Lung microvascular endothelial cell (primary cell): ENCODE results near the gene ITGB5. TPM values are rescaled to one million over a fixed set of nuclear protein-coding genes. Genes with fewer than 3 reads are reported as not detected.

Experiments used
- DNase-seq, 2 donors: peaks; one replicate each; pipeline versions ENCODE4 v3.0.0 to v3.0.0-alpha.2; 2010; ENCODE audit warnings: low read depth in 2 of 2
- total RNA-seq: library from RNA; depleted of rRNA; stranded (reverse); fragments of >200 nt; gene quantifications from 2 replicates; pipeline ENCODE4 v1.2.1, GENCODE V29; 2014

ITGB5 gene
- total RNA-seq, 1 donor from 2014 or later = 49.2 TPM

DNA sequence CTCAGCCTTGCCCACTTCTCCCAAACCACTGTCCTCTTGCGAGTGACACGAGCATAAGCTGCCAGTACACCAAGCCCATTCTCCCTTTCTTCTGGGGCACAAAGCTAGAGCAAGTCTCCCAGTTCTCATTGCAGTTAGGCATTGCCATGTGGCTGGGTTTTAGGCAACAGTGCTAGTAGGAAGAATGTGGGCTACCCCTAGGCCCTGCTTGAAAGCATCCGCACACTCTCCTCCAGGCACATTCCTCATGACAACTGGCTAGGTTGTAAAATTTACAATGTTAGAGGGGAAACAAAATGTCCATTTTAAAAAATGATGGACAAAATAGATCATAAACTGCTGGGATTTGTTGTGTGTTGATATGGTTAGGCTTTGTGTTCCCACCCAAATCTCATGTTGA, 19.7 kb downstream of the ITGB5 start:
- no peak for DNase-seq

DNA sequence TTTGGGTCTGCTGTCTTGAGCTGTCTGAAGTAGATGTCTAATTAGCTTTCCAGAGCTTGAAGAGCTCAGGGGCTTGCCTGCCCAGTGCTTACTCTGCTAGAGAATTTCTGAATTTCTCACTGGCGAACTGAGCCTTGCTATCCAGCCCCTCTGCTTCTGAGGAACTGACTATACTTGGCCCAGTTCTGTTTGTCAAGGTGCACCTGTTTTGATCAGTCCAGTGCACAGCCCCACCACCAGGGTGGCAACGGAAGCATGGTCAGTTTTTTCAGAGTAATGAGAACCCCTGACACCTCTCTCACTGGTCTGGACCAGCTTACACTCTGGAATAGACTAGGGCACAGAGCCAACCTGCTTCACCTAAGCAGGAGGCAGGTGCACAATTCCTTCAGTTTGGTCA, 25.2 kb downstream of the ITGB5 start:
- no peak for DNase-seq

DNA sequence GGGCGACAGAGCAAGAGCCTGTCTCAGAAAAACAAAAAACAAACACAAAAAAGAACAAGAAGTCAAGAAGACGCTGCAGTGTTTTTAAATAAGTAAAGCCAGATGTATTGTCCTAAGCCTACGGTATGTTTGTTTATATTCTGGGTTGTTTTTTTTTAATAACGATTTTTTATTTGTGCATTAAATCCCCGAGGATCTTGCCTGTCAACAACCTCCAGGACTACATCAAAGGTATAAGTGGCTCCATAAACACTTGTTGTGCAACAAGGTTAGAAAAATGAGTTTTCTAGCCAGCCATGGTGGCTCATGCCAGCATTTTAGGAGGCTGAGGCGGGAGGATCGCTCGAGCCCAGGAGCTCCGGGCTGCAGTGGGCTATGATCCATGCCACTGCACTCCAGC, 26.1 kb downstream of the ITGB5 start:
- no peak for DNase-seq

DNA sequence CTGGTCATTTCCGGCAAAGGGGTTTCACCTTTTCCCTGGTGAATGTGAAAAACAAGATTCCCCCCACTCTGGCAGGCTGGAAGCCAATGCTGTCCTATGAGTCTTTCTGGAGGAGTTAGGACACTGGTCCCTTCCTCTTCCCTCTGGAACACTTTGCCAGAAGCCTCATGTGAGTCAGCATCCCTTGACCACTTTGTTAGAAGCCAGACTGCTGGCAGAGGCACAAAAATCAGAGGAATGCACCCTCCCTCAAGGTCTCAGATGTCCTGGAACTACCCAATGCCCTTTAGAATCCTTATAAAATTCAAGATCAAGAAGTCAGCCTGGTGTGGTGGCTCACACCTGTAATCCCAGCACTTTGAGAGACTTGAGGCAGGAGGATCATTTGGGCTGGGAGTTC, 26.6 kb downstream of the ITGB5 start:
- DNase-seq = peak; percentile 61 to 96

DNA sequence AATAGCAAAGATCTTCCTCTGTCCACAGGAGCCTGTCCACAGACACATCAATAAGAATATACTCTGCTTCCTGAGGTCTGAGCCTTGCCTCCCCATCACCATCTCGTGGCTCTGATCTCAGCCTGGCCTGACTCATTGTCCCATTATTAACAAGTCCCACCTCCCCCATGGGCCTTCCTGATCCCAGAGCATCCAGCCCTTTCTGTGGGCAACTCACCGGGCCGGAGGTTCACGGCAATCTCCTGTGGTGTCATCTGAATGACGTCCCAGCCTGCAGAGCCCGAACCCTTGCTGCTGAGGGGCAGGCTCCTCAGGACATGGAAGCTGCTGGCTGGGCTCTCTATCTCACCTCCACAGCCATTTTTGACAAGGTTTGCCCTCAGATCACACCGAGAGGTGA, 28.1 kb downstream of the ITGB5 start:
- DNase-seq = peak; percentile 55 to 98

DNA sequence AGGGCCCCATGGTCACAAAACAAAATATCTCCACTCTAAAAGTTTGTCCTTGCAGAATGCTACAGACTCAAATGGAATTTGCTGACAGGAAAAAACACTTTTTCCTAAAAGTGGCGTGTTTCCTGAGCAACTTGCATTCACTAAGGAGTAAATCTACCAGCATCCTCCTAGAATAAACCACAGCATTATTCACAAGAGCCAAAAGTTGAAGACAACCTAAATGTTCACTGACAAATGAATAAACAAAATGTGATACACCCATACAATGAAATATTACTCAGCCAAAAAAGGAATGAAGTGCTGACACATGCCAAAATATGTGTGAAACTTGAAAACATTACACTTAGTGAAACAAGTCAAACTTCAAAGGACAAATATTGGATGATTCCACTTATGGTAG, 28.9 kb downstream of the ITGB5 start:
- DNase-seq = peak in 1 of 2 donors; percentile 91

DNA sequence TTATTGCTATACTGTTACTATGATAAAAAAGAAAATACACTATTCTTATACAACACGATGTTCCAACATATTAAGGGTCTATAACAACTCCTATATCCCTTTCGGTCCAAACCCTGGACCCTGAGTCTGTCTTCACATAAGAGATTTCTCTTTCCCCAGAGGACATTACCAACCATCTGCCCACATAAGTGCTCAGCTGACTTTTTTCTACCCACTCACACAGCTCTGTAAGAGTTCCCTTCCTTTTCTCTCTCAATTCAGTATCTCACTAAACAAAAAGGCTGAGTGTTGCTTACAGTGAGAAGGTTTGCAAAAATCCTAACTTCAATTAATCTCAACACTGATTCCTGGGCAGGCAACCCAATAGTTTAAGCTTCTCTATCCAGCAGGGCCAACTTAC, 30.5 kb downstream of the ITGB5 start:
- DNase-seq = no peak

DNA sequence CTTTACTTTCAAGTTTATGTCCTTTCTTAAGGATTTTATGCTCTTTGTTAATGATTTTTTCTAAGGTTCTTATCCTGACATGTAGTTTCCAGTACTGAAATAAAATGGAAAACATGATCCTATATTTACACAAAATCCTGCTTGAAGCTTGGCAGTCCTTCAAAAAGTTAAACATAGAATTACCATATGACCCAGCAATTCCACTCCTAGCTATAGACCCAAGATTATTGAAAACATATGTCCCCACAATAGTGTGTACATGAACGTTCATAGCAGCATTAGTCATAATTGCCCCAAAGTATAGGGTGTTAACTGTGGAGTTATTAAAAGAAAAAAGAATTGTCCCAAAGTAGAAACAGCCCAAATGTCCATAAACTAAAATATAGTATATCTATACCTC, 33.2 kb downstream of the ITGB5 start:
- DNase-seq = no peak

DNA sequence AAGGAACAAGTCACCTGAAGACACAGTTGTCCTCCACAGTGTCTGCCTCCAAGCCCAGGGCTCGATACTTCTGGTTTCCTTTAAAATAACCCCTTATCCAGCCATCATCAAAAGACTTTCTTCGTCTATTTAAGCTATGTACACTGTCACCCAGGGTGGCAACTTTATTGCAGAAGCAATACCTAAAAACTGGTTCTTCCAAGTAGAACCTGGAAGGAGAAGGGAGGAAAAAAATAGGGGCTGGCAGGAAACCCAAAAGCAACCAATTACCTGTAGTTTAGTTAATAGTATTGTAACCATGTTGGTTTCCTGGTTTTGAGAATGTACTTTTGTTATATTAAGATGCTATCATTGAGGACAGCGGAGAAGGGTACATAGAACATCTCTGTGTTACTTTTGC, 33.7 kb downstream of the ITGB5 start:
- DNase-seq = no peak

DNA sequence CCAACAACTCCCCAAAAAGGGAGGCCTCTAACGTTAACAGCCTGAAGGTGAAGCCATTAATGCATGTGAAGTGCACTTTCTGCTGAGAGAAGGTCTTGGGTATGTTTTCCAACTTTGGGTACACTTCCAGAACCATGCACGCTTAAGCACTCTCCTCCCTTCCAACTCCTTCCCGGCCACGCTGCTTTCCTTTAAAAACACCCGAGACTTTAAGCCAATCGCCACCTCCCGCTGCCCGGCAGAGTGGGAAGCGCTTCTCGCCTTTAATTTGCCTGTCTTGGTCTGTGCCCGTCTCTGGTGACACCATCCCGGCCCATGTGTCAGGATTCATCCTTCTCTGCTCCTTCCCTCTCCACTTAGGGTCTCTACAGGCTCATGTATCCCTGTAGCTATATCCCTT, 35.3 kb downstream of the ITGB5 start:
- no peak for DNase-seq

DNA sequence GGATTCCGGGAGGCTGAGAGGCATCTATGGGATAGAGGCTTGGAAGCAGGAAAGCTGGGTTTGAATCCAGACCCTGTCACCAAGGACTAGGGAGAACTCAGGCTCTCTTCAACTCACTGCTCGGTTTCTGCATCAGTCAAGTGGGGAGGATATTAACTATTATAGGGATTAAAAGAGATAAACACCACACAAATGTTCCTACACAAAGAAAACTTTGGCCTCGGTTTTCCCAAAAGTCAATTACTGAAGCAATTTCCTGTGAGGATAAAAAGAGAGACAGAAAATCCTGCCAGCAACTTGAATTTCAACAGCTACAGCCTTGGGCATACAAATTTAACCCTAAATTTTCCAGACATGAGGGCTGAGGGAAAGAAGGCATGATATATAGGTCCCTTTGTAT, 36.0 kb downstream of the ITGB5 start:
- no peak for DNase-seq

DNA sequence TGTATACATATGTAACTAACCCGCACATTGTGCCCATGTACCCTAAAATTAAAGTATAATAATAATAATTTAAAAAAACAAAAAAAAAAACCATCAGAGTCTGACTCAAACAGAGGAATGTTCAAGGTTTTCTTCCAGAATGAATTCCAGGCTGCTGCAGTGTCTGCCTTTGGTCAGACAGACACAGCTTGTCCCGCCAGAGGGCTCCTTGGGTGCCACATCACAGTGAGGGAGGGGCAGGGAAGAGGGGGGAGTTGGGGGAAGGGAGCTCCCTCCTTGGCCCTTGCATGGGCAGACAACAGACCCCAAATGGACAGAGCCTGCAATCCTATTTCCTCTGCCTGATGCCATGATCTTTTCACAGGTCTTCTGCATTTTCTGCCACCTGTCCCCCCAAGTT, 36.5 kb downstream of the ITGB5 start:
- no peak for DNase-seq

DNA sequence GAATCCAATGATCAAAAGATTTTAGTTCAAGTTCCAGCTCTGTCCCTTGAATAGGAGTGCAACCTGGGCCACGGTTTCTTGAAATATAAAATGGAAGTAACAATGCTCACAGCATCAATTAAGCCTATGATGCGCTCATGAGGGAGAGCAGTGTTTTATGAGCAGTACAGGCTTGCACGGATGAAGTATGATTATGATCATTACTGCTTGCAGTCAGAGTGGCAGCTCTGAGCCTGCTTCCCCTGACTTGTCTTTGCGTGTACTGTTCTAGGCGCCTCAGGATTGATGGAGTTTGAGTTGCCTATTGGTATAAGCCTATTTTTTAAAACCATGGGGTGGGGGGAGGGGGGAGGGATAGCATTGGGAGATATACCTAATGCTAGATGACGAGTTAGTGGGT, 37.0 kb downstream of the ITGB5 start:
- DNase-seq = no peak

DNA sequence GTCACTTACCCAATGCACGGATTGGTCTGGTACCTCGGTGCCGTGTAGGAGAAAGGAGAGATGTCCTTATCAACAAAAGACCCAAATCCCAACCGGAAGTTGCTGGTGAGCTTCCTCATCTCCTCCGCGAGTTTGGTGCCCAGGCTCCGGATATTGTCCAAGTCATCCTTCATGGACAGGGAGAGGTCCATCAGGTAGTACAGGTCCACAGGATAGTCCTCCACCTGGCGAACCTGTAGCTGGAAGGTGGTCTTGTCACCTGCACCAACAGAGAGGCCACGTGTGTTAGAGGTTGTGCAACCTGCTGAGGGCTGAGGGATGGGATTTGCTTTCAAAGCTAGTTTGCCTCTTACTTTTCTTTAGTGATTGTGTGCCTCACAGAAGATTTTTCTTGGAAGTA, 38.9 kb downstream of the ITGB5 start:
- DNase-seq = no peak

DNA sequence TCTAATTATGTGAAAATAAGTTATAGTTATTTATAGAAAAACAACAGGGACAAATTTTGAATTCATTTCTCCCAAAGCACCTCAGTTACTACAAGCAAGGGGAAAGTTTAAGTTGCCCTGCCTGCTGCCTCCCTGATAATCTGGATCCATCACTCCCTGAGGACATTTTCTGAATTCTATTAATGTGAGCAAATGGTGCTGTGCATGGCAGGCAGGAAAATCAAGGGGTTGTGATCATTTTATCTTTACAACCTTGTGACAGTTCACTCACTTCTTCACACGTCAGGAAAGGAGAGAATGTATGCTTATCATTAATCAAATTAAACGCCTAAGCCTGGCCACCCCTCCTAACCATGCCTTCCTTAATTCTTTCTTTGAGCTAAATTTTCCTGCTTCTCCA, 39.3 kb downstream of the ITGB5 start:
- DNase-seq = no peak

DNA sequence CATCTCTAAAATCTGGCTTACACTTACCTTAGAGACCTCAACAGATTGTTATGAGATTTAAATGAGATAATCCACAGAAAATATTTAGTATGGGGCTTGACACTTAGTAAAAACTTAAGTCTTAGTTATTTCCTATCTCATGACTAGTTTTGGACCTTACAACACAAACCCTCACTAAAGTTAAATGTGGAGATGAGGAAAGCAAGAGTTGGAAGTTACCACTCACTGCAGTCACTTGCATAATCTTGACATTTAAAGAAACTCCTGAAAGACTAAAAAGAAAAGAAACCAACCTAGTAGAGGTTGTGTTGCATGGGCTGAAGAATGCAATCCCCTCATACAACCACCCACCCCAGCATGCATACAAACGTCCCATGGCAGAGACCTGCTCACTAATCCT, 40.1 kb downstream of the ITGB5 start:
- DNase-seq = no peak

DNA sequence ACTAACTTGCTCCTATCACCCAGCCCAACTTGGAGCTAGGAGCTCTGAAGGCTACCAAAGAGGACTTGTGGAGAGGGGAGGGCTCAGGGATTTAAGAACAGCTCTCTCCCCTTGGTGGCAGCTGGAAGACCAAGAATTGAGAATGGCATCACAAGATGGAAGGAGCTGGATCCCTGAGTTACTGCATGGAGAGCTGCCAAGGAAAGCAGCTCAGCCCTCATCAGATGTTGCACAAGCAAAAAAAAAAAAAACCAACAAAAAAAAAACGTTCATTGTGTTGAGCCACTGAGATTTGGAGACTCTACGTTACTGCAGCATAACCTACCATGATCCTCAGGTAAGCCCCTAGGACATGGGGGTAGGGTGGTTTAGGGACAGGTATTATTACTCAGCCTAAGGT, 41.0 kb downstream of the ITGB5 start:
- DNase-seq = peak in 1 of 2 donors; percentile 40

DNA sequence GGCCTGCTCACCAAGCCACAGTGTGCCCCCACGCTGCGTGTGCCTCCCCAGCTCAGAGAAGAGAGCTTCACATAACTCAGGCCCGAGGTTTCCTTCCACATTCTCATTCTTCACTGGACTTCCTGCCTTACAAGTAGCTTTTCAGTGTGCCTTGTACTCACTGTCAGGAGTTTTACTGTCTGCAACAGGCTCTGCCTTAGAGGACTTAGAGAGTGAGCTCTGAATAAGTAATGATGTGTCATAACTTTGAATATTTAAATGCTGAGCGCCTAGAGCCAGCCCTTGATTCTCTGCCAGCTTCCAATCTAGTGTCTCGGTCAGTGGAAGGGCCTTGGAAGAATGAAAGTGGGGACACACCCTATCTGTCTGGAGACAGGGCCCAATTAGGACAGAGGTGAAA, 41.8 kb downstream of the ITGB5 start:
- peak in 1 of 2 donors; percentile 88 for DNase-seq

DNA sequence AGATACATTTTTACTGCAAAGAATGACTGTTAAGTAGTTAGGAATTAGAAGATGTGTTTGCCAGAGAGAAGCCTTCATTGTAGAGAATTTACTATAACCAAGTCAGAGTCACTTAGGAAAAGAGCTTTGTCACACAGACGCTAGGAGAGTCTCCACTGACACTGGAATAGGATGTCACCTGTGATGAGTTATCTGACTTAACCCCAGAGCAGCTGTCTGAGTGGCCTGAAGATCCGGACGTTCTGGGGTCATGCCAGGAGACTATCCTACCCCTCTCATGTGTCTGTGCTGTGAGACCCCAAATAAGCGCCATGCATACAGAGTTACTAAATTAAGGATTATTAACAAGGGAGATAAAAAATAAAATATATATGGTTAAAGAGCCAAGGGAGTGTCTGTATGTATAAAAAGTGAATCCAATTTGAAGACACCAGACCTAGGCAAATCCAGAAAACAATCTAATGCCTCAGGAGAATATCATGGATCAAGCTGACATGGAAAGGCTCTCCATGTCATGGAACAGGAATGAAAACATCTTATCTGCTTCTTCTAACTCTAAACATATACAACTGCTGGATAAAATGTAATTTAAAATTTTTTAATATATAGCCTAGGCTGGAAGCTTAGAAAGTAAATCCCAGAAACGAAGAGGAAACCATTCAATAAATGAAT, 43.5 kb downstream of the ITGB5 start:
- DNase-seq = no peak

DNA sequence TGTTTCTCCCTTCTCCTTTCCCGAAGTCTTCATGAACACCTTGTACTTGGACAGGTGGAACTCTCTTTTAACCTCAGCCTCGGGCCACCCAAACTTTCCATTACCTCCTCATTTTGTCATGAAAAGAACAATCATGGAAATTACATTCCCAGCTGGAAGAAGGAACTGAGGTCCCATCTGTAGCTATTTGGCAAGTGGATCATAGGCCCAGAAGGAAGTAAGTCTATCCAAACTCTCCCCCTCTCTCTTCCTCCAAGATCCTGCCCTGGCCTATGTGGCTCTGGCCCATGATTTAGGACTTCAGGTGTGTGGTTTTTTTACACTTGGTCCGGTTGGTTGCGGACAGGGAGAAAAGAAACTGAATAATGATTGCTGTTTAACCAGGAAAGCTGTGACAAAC, 44.1 kb downstream of the ITGB5 start:
- no peak for DNase-seq

DNA sequence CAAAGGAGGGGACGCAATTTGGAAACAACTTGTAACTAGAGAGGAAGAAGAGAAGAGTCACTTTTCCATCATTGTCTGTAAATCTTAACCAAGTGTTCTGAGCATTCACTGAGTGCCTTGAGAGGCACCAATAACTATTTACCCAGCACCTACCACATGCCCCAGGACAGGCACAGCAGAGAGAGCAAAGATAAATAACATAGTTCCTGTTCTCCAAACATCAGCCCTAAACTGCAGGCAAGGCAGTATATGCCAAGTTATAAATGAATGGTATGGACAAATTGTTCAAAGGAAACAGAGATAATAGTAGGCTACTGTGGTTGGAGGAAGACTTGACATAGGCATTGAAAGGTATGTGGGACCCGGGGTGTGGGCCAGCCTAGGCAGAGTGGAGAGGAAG, 45.6 kb downstream of the ITGB5 start:
- DNase-seq = no peak

DNA sequence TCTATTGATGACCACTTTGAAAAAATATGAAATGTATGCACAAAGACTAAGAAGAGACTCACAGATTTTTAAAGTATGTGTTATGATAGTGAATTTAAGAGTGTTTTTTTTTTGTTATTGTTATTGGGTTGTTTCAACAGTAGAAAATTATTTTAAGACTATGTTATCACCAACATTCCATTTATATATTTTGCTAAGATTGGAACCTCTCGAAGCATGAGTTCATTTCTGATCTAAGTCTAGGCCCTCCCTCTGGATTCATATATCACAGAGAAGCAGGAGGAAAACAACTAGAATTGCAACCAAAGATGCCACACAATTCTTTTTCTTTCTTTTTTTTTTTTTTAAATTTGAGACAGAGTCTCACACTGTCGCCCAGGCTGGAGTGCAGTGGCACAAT, 46.8 kb downstream of the ITGB5 start:
- DNase-seq = no peak

DNA sequence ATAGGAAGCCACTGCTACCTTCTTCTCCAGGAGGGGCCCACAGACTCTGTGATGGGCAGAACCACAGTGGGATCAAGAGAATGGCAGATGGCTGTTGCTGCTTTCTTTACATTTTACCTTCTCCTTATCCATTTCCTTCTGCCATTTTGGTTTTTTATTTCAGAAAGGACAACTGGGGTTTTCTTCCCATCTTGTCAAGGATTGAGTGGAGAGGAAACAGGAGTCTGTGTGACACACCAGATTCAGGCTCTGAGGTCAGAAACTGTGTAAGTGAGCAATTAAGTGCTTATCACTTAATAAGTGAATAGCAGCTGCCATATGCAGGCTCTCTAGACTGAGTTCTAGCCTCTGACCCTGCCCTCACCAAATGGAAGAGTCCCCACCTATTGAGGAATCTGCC, 47.3 kb downstream of the ITGB5 start:
- DNase-seq = no peak

DNA sequence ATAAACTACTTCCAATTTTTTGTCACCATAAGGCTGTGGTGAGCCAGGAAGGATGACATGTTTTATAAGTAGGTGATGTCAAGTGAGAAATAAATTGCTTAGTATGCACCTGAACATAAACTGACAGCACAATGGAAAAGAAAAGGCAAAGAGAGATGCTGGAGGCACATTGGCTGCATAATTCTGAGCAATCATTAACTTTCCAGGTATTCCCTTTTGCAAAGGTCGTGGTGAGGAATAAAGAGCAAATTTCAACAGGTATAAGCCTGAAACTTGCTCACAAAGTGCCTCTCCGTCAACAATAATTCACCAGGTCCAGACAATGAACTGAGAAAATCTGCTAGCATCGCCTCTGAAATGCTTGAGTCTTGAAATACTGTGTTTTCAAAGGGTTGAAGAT, 48.2 kb downstream of the ITGB5 start:
- no peak for DNase-seq
